ENCODE data around the gene KIF2C. TPM values are rescaled to one million over a fixed set of nuclear protein-coding genes. Genes with fewer than 3 reads are reported as not detected.
"Not testable (repeated sequence)": the region's sequence is repeated elsewhere in the genome, so short reads cannot be mapped to it uniquely, and the experiment has no call there.

The KIF2C gene
- polyA plus RNA-seq, 1 experiment = 35.3 TPM

DNA sequence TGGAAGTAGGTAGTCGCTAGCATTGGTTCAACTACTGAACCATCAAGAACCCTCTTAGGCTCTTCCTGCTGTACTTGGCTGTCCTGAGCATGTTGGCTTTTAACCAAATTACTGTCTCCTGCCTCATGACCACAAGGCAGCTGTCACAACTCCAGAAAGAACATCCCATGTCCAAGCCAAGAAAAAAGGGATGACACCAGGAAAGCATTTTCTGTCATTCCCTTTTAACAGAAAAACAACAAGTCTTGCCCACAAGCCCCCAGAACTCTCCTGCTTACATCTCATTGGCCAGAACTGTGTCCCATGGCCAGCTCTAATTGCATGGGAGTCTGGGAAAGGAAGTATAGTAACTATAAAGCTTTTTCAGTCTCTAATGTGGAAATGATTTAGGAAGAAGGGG is 6.3 kb upstream of the KIF2C start:
- Histone ChIP-seq H3K36me3 (ENCODE audit: control insufficient read depth, insufficient read depth, low read length) (no peaks in the 10 kb centered on the region), H3K4me3 (ENCODE audit: low read depth, low read length) (no peak overlapping the region), H3K27me3 (ENCODE audit: control insufficient read depth, insufficient read depth, low read length) (no peaks in the 10 kb centered on the region)
- ChIA-PET POLR2A (no interaction called here), CTCF (interaction anchor here (1.0 kb wide), 1 partner anchor 759 kb away, joined by 3 read pairs; no protein-coding TSS in a partner anchor)
- DNase-seq (ENCODE audit: low read depth) = no peak
- TF ChIP-seq, protein P1, sequence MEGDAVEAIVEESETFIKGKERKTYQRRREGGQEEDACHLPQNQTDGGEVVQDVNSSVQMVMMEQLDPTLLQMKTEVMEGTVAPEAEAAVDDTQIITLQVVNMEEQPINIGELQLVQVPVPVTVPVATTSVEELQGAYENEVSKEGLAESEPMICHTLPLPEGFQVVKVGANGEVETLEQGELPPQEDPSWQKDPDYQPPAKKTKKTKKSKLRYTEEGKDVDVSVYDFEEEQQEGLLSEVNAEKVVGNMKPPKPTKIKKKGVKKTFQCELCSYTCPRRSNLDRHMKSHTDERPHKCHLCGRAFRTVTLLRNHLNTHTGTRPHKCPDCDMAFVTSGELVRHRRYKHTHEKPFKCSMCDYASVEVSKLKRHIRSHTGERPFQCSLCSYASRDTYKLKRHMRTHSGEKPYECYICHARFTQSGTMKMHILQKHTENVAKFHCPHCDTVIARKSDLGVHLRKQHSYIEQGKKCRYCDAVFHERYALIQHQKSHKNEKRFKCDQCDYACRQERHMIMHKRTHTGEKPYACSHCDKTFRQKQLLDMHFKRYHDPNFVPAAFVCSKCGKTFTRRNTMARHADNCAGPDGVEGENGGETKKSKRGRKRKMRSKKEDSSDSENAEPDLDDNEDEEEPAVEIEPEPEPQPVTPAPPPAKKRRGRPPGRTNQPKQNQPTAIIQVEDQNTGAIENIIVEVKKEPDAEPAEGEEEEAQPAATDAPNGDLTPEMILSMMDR (IDR thresholded peaks at IDR 0.05; ENCODE audit: insufficient read depth, low read depth, low read length) = no peak

DNA sequence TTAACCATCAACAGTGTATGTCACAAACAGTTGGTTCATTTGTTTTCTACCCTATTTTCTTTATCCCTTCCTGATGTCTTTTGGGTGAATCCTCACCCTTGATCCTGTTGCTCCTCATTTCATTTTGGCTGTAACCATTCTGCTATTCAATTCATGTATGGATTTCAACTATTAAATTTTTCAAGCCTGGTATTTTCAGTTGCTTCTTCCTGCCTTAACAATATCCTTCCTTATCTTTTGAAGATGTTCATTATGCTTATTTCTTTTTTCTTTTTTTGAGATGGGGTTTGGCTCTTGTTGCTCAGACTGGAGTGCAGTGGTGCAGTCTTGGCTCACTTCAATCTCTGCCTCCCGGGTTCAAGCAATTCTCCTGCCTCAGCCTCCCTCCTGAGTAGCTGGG is 5.9 kb upstream of the KIF2C start:
- DNase-seq (ENCODE audit: low read depth) = no peak
- no peaks in the 10 kb centered on the region for H3K36me3 ChIP-seq (ENCODE audit: control insufficient read depth, insufficient read depth, low read length)
- POLR2A ChIA-PET = no interaction called here
- TF ChIP-seq, protein P1 (IDR thresholded peaks at IDR 0.05; ENCODE audit: insufficient read depth, low read depth, low read length) = no peak
- H3K4me3 ChIP-seq (ENCODE audit: low read depth, low read length) = no peak overlapping the region
- H3K27me3 ChIP-seq (ENCODE audit: control insufficient read depth, insufficient read depth, low read length) = no peaks in the 10 kb centered on the region
- CTCF ChIA-PET = no interaction called here

DNA sequence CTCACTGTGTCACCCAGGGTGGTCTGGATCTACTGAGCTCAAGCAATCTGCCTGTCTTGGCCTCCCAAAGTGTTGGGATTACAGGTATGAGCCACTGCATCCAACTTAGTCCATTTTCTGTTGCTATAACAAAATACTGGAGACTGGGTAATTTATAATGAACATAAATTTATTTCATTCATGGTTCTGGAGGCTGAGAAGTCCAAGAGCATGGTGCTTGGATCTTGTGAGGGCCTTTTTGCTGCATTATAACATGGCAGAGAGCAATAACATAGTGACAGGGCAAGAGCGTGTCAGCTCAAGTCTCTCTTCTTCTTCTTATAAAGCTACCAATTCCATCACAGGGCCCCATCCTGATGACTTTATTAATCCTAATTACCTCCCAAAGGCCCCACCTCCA is 3.6 kb upstream of the KIF2C start:
- no peaks in the 10 kb centered on the region for H3K27me3 ChIP-seq (ENCODE audit: control insufficient read depth, insufficient read depth, low read length)
- CTCF ChIA-PET = interaction anchor here (0.6 to 1.0 kb wide), 2 partner anchors 51 to 780 kb away, joined by 3 read pairs; no protein-coding TSS in a partner anchor
- H3K4me3 ChIP-seq (ENCODE audit: low read depth, low read length) = no peak overlapping the region
- no peak for DNase-seq (ENCODE audit: low read depth)
- POLR2A ChIA-PET = no interaction called here
- TF ChIP-seq, protein P1 (IDR thresholded peaks at IDR 0.05; ENCODE audit: insufficient read depth, low read depth, low read length) = no peak
- no peaks in the 10 kb centered on the region for H3K36me3 ChIP-seq (ENCODE audit: control insufficient read depth, insufficient read depth, low read length)

DNA sequence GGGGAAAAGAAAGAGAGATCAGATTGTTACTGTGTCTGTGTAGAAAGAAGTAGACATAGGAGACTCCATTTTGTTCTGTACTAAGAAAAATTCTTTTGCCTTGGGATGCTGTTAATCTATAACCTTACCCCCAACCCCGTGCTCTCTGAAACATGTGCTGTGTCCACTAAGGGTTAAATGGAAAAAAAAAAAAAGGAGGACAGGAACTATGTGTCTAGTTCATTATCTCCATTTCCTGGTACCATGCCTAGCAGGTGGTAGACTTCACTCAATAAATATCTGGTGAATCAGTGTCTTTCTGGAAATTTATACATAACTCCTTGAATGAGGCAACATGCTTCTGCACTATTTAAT is 707 bp upstream of the KIF2C start:
- CTCF ChIA-PET; H3K27me3 ChIP-seq (ENCODE audit: control insufficient read depth, insufficient read depth, low read length); DNase-seq (ENCODE audit: low read depth); H3K36me3 ChIP-seq (ENCODE audit: control insufficient read depth, insufficient read depth, low read length): not testable (repeated sequence)
- POLR2A ChIA-PET = interaction anchor here (0.5 kb wide), 1 partner anchor 7 kb away, joined by 4 read pairs; no protein-coding TSS in a partner anchor
- H3K4me3 ChIP-seq (ENCODE audit: low read depth, low read length) = peak overlapping the region; percentile 64

DNA sequence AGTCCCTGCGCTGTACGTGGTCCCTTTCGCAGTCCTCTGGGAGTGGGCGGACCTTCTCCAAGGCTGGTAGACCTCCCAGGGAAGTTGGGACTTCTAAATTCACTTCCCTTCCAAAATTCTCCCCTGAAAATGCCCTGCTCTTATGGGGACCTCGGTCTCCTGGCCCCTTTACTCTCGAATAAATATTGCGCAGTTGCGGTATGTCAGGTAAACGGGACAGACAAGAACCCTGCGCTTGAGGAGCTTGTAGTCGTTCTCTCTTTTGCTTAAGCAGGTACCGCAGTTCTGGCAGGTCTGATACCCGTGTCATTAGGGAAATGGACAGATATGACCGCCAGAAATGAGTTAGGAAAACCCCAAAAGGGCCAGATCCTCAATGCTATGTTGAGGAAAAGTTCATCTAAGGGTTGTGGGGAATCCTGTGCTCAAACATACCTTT is 561 bp downstream of the KIF2C start:
- CTCF ChIA-PET = no interaction called here
- no peak for DNase-seq (ENCODE audit: low read depth)
- no peaks in the 10 kb centered on the region for H3K27me3 ChIP-seq (ENCODE audit: control insufficient read depth, insufficient read depth, low read length)
- H3K36me3 ChIP-seq (ENCODE audit: control insufficient read depth, insufficient read depth, low read length) = 0 out of 2 replicates have a peak, but pooled peaks cover 2% of the 10 kb centered on the region
- POLR2A ChIA-PET = no interaction called here
- H3K4me3 ChIP-seq (ENCODE audit: low read depth, low read length) = peak overlapping the region; percentile 64
- TF ChIP-seq, protein P1 (IDR thresholded peaks at IDR 0.05; ENCODE audit: insufficient read depth, low read depth, low read length) = no peak

DNA sequence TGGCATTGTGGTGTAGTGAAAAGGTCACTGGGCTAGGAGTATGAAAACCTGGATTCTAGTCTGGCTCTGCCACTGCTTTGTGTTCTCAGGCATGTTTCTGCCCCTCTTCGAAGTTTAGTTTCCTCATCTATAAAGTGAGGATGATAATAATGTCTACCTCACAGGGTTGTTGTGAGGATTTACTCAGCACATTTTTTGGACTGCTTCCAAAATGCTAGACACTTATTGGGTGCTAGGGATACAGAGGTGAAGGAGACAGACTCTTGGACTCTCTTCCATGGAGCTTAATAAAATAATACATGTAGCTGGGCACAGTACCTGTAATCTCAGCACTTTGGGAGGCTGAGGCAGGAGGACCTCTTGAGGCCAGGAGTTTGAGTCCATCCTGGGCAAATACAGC is 3.6 kb downstream of the KIF2C start:
- no peak for DNase-seq (ENCODE audit: low read depth)
- CTCF ChIA-PET = interaction anchor here (1.0 to 1.5 kb wide), 2 partner anchors 13 to 57 kb away, joined by 3 to 8 read pairs; partner anchors contain the start of genes PLK3 and RNU5D-1
- no peaks in the 10 kb centered on the region for H3K27me3 ChIP-seq (ENCODE audit: control insufficient read depth, insufficient read depth, low read length)
- TF ChIP-seq, protein P1 (IDR thresholded peaks at IDR 0.05; ENCODE audit: insufficient read depth, low read depth, low read length) = no peak
- H3K36me3 ChIP-seq (ENCODE audit: control insufficient read depth, insufficient read depth, low read length) = 0 out of 2 replicates have a peak, but pooled peaks cover 2% of the 10 kb centered on the region
- H3K4me3 ChIP-seq (ENCODE audit: low read depth, low read length) = no peak overlapping the region
- POLR2A ChIA-PET = no interaction called here

Data from BJ (cell line).